Sigmoid colon (tissue), 7 donors: Measurements from ENCODE around the gene RIC1. TPM values are rescaled to one million over a fixed set of nuclear protein-coding genes. Genes with fewer than 3 reads are reported as not detected.
A peak's percentile ranks its signal among the peaks of the same experiment; 100 is the strongest.

Experiments used
- DNase-seq: peaks from one replicate; pipeline ENCODE4 v3.0.0-alpha.2; 2019
- H3K27ac ChIP-seq, 4 donors: fragments of 200-600 bp; sonication (generic); one replicate each; pipeline ENCODE4 v1.5.1; 2016 to 2019; ENCODE audit warnings: mild to moderate bottlenecking in 1 of 4
- H3K27me3 ChIP-seq, 3 donors: fragments of 200-600 bp; sonication (generic); one replicate each; pipeline ENCODE4 v1.5.1; 2019; ENCODE audit warnings: mild to moderate bottlenecking in 1 of 3
- H3K36me3 ChIP-seq, 4 donors: fragments of 200-600 bp; sonication (generic); one replicate each; pipeline ENCODE4 v1.5.1; 2016 to 2019
- H3K4me1 ChIP-seq, 4 donors: fragments of 200-600 bp; sonication (generic); one replicate each; pipeline ENCODE4 v1.5.1; 2017 to 2019
- H3K4me3 ChIP-seq, 4 donors: fragments of 200-600 bp; sonication (generic); one replicate each; pipeline ENCODE4 v1.5.1; 2017 to 2019; ENCODE audit warnings: mild to moderate bottlenecking in 2 of 4, moderate library complexity in 1 of 4
- H3K9me3 ChIP-seq, 4 donors: fragments of 200-600 bp in 3 of 4; sonication (generic) in 3 of 4; one replicate each; pipeline versions ENCODE4 v1.5.1 to v1.6.1; 2013 to 2019
- CTCF ChIP-seq, 4 experiments: fragments of 450-650 bp in 3 of 4; fragments of 200-600 bp in 1 of 4; IDR thresholded peaks; one replicate each; pipeline ENCODE4 v1.5.1; 2016 to 2019; ENCODE audit warnings: antibody characterized with exemption in 4 of 4, mild to moderate bottlenecking in 3 of 4, moderate library complexity in 2 of 4
- EP300 ChIP-seq, 4 donors: sonication (generic); formaldehyde crosslinking; IDR thresholded peaks; one replicate each; pipeline ENCODE4 v1.6.1; 2017; ENCODE audit warnings: antibody characterized with exemption in 4 of 4
- POLR2A ChIP-seq, 2 donors: fragments of 450-650 bp; IDR thresholded peaks; one replicate each; pipeline ENCODE4 v1.6.1; 2016; ENCODE audit warnings: antibody characterized with exemption in 2 of 2, mild to moderate bottlenecking in 2 of 2, moderate library complexity in 2 of 2
- POLR2AphosphoS5 ChIP-seq, 4 donors: sonication (generic); formaldehyde crosslinking; IDR thresholded peaks; one replicate each; pipeline ENCODE4 v1.6.1; 2017; ENCODE audit warnings: antibody characterized with exemption in 4 of 4
- WGBS, 2 donors: extraction: QIAGEN DNeasy Blood & Tissue Kit; methylation state at CpG; one replicate each; pipeline ENCODE4 v1.1.7; 2013; 5-methylcytosine and 5-hydroxymethylcytosine counted together
- intact Hi-C: fragments of 100-400 bp; cut with DNase I; formaldehyde crosslinking; loops from one replicate; pipeline ENCODE4 v1.15.1; 2023
- polyA plus RNA-seq, 3 donors: library from polyadenylated mRNA; stranded (reverse); fragments of 200-250 nt; gene quantifications; one replicate each; pipeline ENCODE4 v1.2.3, GENCODE V29; 2013
- total RNA-seq, 4 donors: library from RNA; depleted of rRNA; stranded (reverse); fragments of >200 nt; gene quantifications; one replicate each; pipeline ENCODE4 v1.1.0, GENCODE V29; 2016
- donor health status: healthy with polysubstance abuse.
- donor health status: Bipolar disorder and iron deficiency.
- donor health status: healthy.

RIC1 gene
- total and polyA plus RNA-seq, 7 donors: 3.0 to 44.3 (median 29.1) TPM

DNA sequence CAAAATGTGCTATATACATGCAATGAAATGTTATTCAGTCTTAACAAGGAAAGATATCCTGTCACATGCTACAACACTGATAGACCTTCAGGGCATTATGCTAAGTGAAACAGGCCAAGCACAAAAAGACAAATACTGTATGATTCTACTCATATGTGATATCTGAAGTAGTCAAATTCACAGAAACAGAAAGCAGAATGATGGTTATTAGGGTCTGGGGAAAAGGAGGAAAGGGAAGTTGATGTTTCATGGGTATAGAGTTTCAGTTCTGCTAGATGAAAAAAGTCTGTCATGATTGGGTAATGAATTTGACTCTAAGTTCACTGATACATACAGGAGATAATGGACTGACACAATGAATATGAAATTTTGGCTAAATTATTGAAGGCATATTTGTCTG lies 11.2 kb upstream of the RIC1 start:
- Histone ChIP-seq H3K4me1 (peaks cover 0 to 16% (median 8%) of the 10 kb centered on the region in 4 donors), H3K9me3 (no peaks in the 10 kb centered on the region), H3K27me3 (no peaks in the 10 kb centered on the region), H3K27ac (no peak overlapping the region), H3K36me3 (no peaks in the 10 kb centered on the region), H3K4me3 (no peak overlapping the region)
- no peak for TF ChIP-seq CTCF (IDR thresholded peaks at IDR 0.05)
- no peak for TF ChIP-seq EP300 (IDR thresholded peaks at IDR 0.05)
- TF ChIP-seq POLR2A (IDR thresholded peaks at IDR 0.05): no peak
- TF ChIP-seq POLR2AphosphoS5 (IDR thresholded peaks at IDR 0.05): no peak
- intact Hi-C loops: no loop called here
- DNase-seq: no peak

GRCh38 chr9:5620494-5620893 lies 8.4 kb upstream of the RIC1 start:
- Histone ChIP-seq H3K27me3 (no peaks in the 10 kb centered on the region), H3K36me3 (no peaks in the 10 kb centered on the region), H3K9me3 (no peaks in the 10 kb centered on the region), H3K4me3 (no peak overlapping the region), H3K4me1 (peaks cover 0 to 27% (median 13%) of the 10 kb centered on the region in 4 donors), H3K27ac (no peak overlapping the region)
- no peak for DNase-seq
- TF ChIP-seq CTCF (IDR thresholded peaks at IDR 0.05) (no peak), POLR2AphosphoS5 (IDR thresholded peaks at IDR 0.05) (no peak), EP300 (IDR thresholded peaks at IDR 0.05) (no peak), POLR2A (IDR thresholded peaks at IDR 0.05) (no peak)
- intact Hi-C loops: no loop called here
- 65 to 87% methylated on average over 2 of the region's 2 CpGs for WGBS, 2 donors

GRCh38 chr9:5621327-5621726 lies 7.6 kb upstream of the RIC1 start:
- WGBS, 2 donors: 93 to 94% methylated on average over 4 of the region's 4 CpGs
- intact Hi-C loops: no loop called here
- no peak for TF ChIP-seq EP300 (IDR thresholded peaks at IDR 0.05)
- no peak for TF ChIP-seq CTCF (IDR thresholded peaks at IDR 0.05)
- TF ChIP-seq POLR2AphosphoS5 (IDR thresholded peaks at IDR 0.05): no peak
- TF ChIP-seq POLR2A (IDR thresholded peaks at IDR 0.05): no peak

GRCh38 chr9:5622016-5622415 lies 6.9 kb upstream of the RIC1 start:
- H3K36me3 ChIP-seq: no peaks in the 10 kb centered on the region
- no peak overlapping the region for H3K4me3 ChIP-seq
- H3K27ac ChIP-seq: peak overlapping the region in 3 of 4 donors; percentile 42 to 62 (median 50)
- intact Hi-C loops: no loop called here
- no peaks in the 10 kb centered on the region for H3K9me3 ChIP-seq
- no peak for TF ChIP-seq EP300 (IDR thresholded peaks at IDR 0.05)
- TF ChIP-seq CTCF (IDR thresholded peaks at IDR 0.05): no peak
- peak in 3 of 4 donors; percentile 35 to 39 (median 37) for TF ChIP-seq POLR2AphosphoS5 (IDR thresholded peaks at IDR 0.05)
- no peak for TF ChIP-seq POLR2A (IDR thresholded peaks at IDR 0.05)
- no peak for DNase-seq
- no peaks in the 10 kb centered on the region for H3K27me3 ChIP-seq
- peaks cover 0 to 42% (median 22%) of the 10 kb centered on the region in 4 donors for H3K4me1 ChIP-seq
- WGBS, 2 donors: 61 to 77% methylated on average over 3 of the region's 3 CpGs

More at GRCh38 chr9:5621327-5621726, 7.6 kb upstream of the RIC1 start:
- H3K27me3 ChIP-seq: no peaks in the 10 kb centered on the region
- DNase-seq: no peak
- H3K36me3 ChIP-seq: no peaks in the 10 kb centered on the region
- H3K9me3 ChIP-seq: no peaks in the 10 kb centered on the region
- peaks cover 0 to 35% (median 15%) of the 10 kb centered on the region in 4 donors for H3K4me1 ChIP-seq
- H3K27ac ChIP-seq: peak overlapping the region in 1 of 4 donors; percentile 62
- no peak overlapping the region for H3K4me3 ChIP-seq

GRCh38 chr9:5624655-5625054 lies 4.3 kb upstream of the RIC1 start:
- H3K9me3 ChIP-seq: no peaks in the 10 kb centered on the region
- H3K27ac ChIP-seq: peak overlapping the region in 1 of 4 donors; percentile 92
- 91 to 93% methylated on average over 2 of the region's 2 CpGs for WGBS, 2 donors
- intact Hi-C loops: loop anchor here (5.0 kb wide), 3 partner anchors 788 to 1133 kb away; partner anchors contain the start of genes CDC37L1, KDM4C and UHRF2
- no peaks in the 10 kb centered on the region for H3K27me3 ChIP-seq
- no peak for DNase-seq
- no peak overlapping the region for H3K4me3 ChIP-seq
- peaks cover 0 to 54% (median 34%) of the 10 kb centered on the region in 4 donors for H3K4me1 ChIP-seq
- no peak for TF ChIP-seq POLR2A (IDR thresholded peaks at IDR 0.05)
- no peak for TF ChIP-seq EP300 (IDR thresholded peaks at IDR 0.05)
- TF ChIP-seq POLR2AphosphoS5 (IDR thresholded peaks at IDR 0.05): no peak
- no peak for TF ChIP-seq CTCF (IDR thresholded peaks at IDR 0.05)
- no peaks in the 10 kb centered on the region for H3K36me3 ChIP-seq
